ENCODE measurements around the gene GDPD3.

- TF ChIP-seq, protein P1, sequence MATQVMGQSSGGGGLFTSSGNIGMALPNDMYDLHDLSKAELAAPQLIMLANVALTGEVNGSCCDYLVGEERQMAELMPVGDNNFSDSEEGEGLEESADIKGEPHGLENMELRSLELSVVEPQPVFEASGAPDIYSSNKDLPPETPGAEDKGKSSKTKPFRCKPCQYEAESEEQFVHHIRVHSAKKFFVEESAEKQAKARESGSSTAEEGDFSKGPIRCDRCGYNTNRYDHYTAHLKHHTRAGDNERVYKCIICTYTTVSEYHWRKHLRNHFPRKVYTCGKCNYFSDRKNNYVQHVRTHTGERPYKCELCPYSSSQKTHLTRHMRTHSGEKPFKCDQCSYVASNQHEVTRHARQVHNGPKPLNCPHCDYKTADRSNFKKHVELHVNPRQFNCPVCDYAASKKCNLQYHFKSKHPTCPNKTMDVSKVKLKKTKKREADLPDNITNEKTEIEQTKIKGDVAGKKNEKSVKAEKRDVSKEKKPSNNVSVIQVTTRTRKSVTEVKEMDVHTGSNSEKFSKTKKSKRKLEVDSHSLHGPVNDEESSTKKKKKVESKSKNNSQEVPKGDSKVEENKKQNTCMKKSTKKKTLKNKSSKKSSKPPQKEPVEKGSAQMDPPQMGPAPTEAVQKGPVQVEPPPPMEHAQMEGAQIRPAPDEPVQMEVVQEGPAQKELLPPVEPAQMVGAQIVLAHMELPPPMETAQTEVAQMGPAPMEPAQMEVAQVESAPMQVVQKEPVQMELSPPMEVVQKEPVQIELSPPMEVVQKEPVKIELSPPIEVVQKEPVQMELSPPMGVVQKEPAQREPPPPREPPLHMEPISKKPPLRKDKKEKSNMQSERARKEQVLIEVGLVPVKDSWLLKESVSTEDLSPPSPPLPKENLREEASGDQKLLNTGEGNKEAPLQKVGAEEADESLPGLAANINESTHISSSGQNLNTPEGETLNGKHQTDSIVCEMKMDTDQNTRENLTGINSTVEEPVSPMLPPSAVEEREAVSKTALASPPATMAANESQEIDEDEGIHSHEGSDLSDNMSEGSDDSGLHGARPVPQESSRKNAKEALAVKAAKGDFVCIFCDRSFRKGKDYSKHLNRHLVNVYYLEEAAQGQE (IDR thresholded peaks at IDR 0.05; ENCODE audit: unreplicated experiment), result no peak
- TF ChIP-seq EZH2 (IDR thresholded peaks at IDR 0.05; ENCODE audit: low read depth, unreplicated experiment) (no peak), POLR2AphosphoS5 (IDR thresholded peaks at IDR 0.05; ENCODE audit: low read depth) (no peak), EZH2phosphoT487 (IDR thresholded peaks at IDR 0.05; ENCODE audit: unreplicated experiment) (no peak), NANOG (IDR thresholded peaks at IDR 0.05; ENCODE audit: borderline replicate concordance) (no peak)
- TF ChIP-seq, protein P2, sequence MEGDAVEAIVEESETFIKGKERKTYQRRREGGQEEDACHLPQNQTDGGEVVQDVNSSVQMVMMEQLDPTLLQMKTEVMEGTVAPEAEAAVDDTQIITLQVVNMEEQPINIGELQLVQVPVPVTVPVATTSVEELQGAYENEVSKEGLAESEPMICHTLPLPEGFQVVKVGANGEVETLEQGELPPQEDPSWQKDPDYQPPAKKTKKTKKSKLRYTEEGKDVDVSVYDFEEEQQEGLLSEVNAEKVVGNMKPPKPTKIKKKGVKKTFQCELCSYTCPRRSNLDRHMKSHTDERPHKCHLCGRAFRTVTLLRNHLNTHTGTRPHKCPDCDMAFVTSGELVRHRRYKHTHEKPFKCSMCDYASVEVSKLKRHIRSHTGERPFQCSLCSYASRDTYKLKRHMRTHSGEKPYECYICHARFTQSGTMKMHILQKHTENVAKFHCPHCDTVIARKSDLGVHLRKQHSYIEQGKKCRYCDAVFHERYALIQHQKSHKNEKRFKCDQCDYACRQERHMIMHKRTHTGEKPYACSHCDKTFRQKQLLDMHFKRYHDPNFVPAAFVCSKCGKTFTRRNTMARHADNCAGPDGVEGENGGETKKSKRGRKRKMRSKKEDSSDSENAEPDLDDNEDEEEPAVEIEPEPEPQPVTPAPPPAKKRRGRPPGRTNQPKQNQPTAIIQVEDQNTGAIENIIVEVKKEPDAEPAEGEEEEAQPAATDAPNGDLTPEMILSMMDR (conservative IDR thresholded peaks at IDR 0.05; ENCODE audit: low read depth in 2 of 2), result no peak
Observed at GRCh38 chr16:30070490-30070889, 42.8 kb downstream of the GDPD3 start.
